GM23338 (cell line): Measurements from ENCODE around the gene PRKACA. TPM values are rescaled to one million over a fixed set of nuclear protein-coding genes. Genes with fewer than 3 reads are reported as not detected.

Experiments used
- ATAC-seq: fragments of 200-7000 bp; cut with Tn5 transposase; 3 replicates; pipeline ENCODE4 v1.9.1; 2020
- DNase-seq: peaks from one replicate; pipeline ENCODE4 v3.0.0-alpha.2; 2015; ENCODE audit warnings: low spot score
- H2AFZ ChIP-seq: fragments of 200-600 bp; sonication (generic); 2 replicates; pipeline ENCODE4 v1.8.0; 2016; ENCODE audit warnings: antibody characterized with exemption, mild to moderate bottlenecking, moderate library complexity
- H3F3A ChIP-seq: fragments of 200-600 bp; sonication (generic); replicated peaks from 2 replicates; pipeline ENCODE4 v1.8.0; 2017; ENCODE audit warnings: antibody characterized with exemption, mixed run types, low read depth
- H3K27ac ChIP-seq: fragments of 200-600 bp; sonication (generic); 2 replicates; pipeline ENCODE4 v1.6.1; 2016; ENCODE audit warnings: low read depth
- H3K27me3 ChIP-seq: fragments of 200-600 bp; sonication (generic); 2 replicates; pipeline ENCODE4 v1.8.0; 2016; ENCODE audit warnings: mild to moderate bottlenecking, mixed run types, moderate library complexity; ENCODE audit not compliant: insufficient read depth
- H3K36me3 ChIP-seq: fragments of 200-600 bp; sonication (generic); 2 replicates; pipeline ENCODE4 v1.8.0; 2016; ENCODE audit warnings: mild to moderate bottlenecking; ENCODE audit not compliant: insufficient read depth
- H3K4me1 ChIP-seq: fragments of 200-600 bp; sonication (generic); 2 replicates; pipeline ENCODE4 v1.8.0; 2016; ENCODE audit warnings: mild to moderate bottlenecking, moderate library complexity; ENCODE audit not compliant: insufficient read depth
- H3K4me2 ChIP-seq: fragments of 200-600 bp; sonication (generic); 2 replicates; pipeline ENCODE4 v1.7.1; 2017; ENCODE audit warnings: mixed run types
- H3K4me3 ChIP-seq: fragments of 200-600 bp; sonication (generic); 2 replicates; pipeline ENCODE4 v1.6.1; 2016; ENCODE audit warnings: mixed run types
- H3K79me2 ChIP-seq: fragments of 200-600 bp; sonication (generic); replicated peaks from 2 replicates; pipeline ENCODE4 v1.8.0; 2017; ENCODE audit warnings: mild to moderate bottlenecking; ENCODE audit not compliant: insufficient read depth
- H3K9me2 ChIP-seq: fragments of 200-600 bp; sonication (generic); 2 replicates; pipeline ENCODE4 v1.8.0; 2017; ENCODE audit not compliant: insufficient read depth
- H4K20me1 ChIP-seq: fragments of 200-600 bp; sonication (generic); replicated peaks from 2 replicates; pipeline ENCODE4 v1.8.0; 2017; ENCODE audit warnings: mild to moderate bottlenecking; ENCODE audit not compliant: insufficient read depth
- H3K27ac Mint-ChIP-seq: 2 replicates; pipeline ENCODE4 v1.8.0; 2020; ENCODE audit warnings: inconsistent platforms, mild to moderate bottlenecking, moderate library complexity, mixed read lengths
- H3K27me3 Mint-ChIP-seq: 3 replicates; pipeline ENCODE4 v1.8.0; 2022; ENCODE audit warnings: low read depth, mild to moderate bottlenecking, moderate library complexity, mixed read lengths, inconsistent platforms; ENCODE audit not compliant: insufficient read depth, poor library complexity
- H3K36me3 Mint-ChIP-seq: 3 replicates; pipeline ENCODE4 v1.8.0; 2021; ENCODE audit warnings: low read depth, mild to moderate bottlenecking, inconsistent platforms, moderate library complexity, mixed read lengths
- H3K4me1 Mint-ChIP-seq: 3 replicates; pipeline ENCODE4 v1.8.0; 2020; ENCODE audit warnings: mild to moderate bottlenecking, inconsistent platforms, mixed read lengths
- H3K4me3 Mint-ChIP-seq: 3 replicates; pipeline ENCODE4 v1.8.0; 2021; ENCODE audit warnings: moderate library complexity, mild to moderate bottlenecking, inconsistent platforms, mixed read lengths
- H3K9me3 Mint-ChIP-seq: 3 replicates; pipeline ENCODE4 v1.8.0; 2020; ENCODE audit warnings: moderate library complexity, mild to moderate bottlenecking, inconsistent platforms, mixed read lengths
- CTCF ChIP-seq, 2 experiments: fragments of 200-600 bp in 1 of 2; sonication (generic) in 1 of 2; conservative IDR thresholded peaks; 2 replicates each; pipeline versions ENCODE4 v1.5.1 to v1.6.1; 2016 to 2017; ENCODE audit warnings: antibody characterized with exemption in 2 of 2, low read depth in 2 of 2, mild to moderate bottlenecking in 2 of 2, moderate library complexity in 1 of 2
- ETS1 ChIP-seq: IDR thresholded peaks from 2 replicates; pipeline ENCODE4 v1.6.1; 2016; ENCODE audit warnings: antibody characterized with exemption
- EZH2 ChIP-seq: fragments of 200-600 bp; sonication (generic); IDR thresholded peaks from one replicate; pipeline ENCODE4 v1.8.0; 2017; ENCODE audit warnings: antibody characterized with exemption, mild to moderate bottlenecking, low read depth; ENCODE audit not compliant: unreplicated experiment
- JUNB ChIP-seq: IDR thresholded peaks from one replicate; pipeline ENCODE4 v1.6.1; 2016; ENCODE audit warnings: antibody characterized with exemption; ENCODE audit not compliant: unreplicated experiment
- POLR2AphosphoS5 ChIP-seq: IDR thresholded peaks from 2 replicates; pipeline ENCODE4 v1.6.1; 2016; ENCODE audit warnings: antibody characterized with exemption, low read depth
- REST ChIP-seq: IDR thresholded peaks from one replicate; pipeline ENCODE4 v1.6.1; 2018; ENCODE audit warnings: antibody characterized with exemption; ENCODE audit not compliant: unreplicated experiment
- ZNF331 ChIP-seq: fragments of 250-450 bp; sonication (Bioruptor Pico); IDR thresholded peaks from 2 replicates; pipeline ENCODE4 v1.5.0; 2020; ENCODE audit warnings: low read depth, mild to moderate bottlenecking, moderate library complexity
- polyA plus RNA-seq: library from polyadenylated mRNA; unstranded; fragments of >200 nt; fragmentation: Nextera tagmentation; extraction: Ambion mirVana; gene quantifications from 2 replicates; pipeline ENCODE4 v1.2.1, GENCODE V29; 2016
- total RNA-seq: library from RNA; depleted of rRNA; stranded (reverse); fragments of >200 nt; shearing (Covaris generic); gene quantifications from 2 replicates; pipeline ENCODE4 v1.2.3, GENCODE V29; 2014

The PRKACA gene
- total and polyA plus RNA-seq, 2 experiments from 2014 or later = 13.0 to 31.3 TPM

DNA sequence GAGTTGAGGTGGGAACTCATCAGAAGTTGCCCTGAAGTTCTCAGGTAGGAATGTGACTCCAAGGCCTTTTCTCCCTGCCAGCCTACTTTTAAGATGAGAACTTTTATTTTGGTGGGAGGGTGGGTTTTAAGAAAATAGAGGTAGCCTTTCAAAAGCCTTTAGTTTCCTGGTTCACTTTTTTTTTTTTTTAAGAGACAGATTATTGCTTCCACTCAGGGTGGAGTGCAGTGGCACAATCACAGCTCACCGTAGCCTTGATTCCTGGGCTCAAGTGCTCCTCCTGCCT, 34.9 kb downstream of the PRKACA start (continued):
- no peak for TF ChIP-seq CTCF (conservative IDR thresholded peaks at IDR 0.05; ENCODE audit: low read depth in 2 of 2)
- no peak for TF ChIP-seq JUNB
- no peak for TF ChIP-seq REST
- no peak for TF ChIP-seq EZH2
- TF ChIP-seq ETS1 = no peak
- no peak for TF ChIP-seq ZNF331 (CRISPR knock-in tag)

GRCh38 chr19:14081797-14082674, 35.5 kb downstream of the PRKACA start:
- ATAC-seq (peak; percentile 16), DNase-seq (no peak)
- TF ChIP-seq POLR2AphosphoS5 (0 out of 2 replicates have a peak, but pooled peaks have one; percentile 4), ZNF331 (CRISPR knock-in tag) (no peak)
- Histone ChIP-seq H4K20me1 (no peaks in the 10 kb centered on the region), H3K4me2 (peak overlapping the region; percentile 72), H3K27ac (no peak overlapping the region), H3K79me2 (no peaks in the 10 kb centered on the region), H3K4me3 (peak overlapping the region; percentile 50), H2AFZ (no peak overlapping the region), H3F3A (peaks cover 17% of the 10 kb centered on the region; the same call in 1 of the 2 replicates), H3K9me2 (no peaks in the 10 kb centered on the region), H3K27me3 (peaks cover 35% of the 10 kb centered on the region), H3K4me1 (peaks cover 10% of the 10 kb centered on the region; the same call in 1 of the 2 replicates), H3K36me3 (no peaks in the 10 kb centered on the region)
- H3K27me3 Mint-ChIP-seq = peaks cover 5% of the 10 kb centered on the region
- H3K9me3 Mint-ChIP-seq = no peaks in the 10 kb centered on the region
- H3K36me3 Mint-ChIP-seq = no peaks in the 10 kb centered on the region
- 0 out of 2 replicates have a peak overlapping the region, but pooled peaks have one; percentile 75 for H3K27ac Mint-ChIP-seq
- H3K4me3 Mint-ChIP-seq = peak overlapping the region; percentile 95
- H3K4me1 Mint-ChIP-seq = peaks cover 3% of the 10 kb centered on the region; the same call in 1 of the 3 replicates
